ENCODE results near the gene PLEKHS1. TPM values are rescaled to one million over a fixed set of nuclear protein-coding genes. Genes with fewer than 3 reads are reported as not detected.

PLEKHS1 gene
- total RNA-seq, 4 donors from 2014 or later: 0.30 to 0.76 (median 0.39) TPM

DNA sequence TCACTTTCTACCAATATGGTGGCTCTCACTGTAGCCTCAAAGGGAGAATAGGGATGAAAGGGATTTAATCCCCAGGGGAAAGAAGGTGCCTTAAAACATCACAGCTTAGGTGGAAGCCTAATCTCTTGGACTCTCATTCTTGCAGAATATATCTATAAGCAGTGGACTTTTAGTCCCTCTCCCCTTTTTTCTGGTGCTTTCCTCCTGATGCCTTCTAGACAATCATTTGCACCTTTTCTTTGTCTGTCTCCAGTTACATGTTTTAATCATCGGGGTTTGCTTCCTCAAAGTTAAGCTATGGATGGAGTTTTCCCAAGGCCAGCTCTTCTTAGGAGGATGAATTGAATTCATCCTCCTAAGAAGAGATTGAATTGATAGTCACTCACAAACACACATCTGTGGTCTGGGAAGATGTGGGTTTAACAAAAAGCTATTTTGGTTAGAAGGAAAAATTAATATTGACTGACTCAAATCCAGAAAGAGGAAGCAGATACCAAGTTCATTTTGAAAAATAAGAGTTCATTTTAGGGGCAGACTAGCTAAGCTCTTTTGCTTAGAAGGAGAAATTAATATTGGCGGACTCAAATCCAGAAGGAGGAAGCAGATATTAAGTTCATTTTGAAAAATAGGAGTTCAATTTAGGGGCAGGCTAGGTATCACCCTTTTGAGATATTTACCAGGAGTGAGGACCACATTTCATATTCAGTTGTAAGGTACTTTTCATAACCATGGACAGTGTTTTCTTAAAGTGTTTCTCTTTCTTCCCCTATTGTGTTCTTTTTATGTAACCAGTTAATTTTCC, 35.2 kb upstream of the PLEKHS1 start:
- TF ChIP-seq CTCF (IDR thresholded peaks at IDR 0.05) (no peak), POLR2A (IDR thresholded peaks at IDR 0.05) (no peak)
- no peak for DNase-seq (ENCODE audit: low spot score in 2 of 2)
- H3K4me3 ChIP-seq (ENCODE audit: low read depth, poor library complexity, severe bottlenecking): no peak overlapping the region
- WGBS, 2 donors: 64 to 76% methylated on average over 2 of the region's 2 CpGs
- intact Hi-C loops (cut with DNase I; ENCODE audit: low total_unique reads): no loop called here

DNA sequence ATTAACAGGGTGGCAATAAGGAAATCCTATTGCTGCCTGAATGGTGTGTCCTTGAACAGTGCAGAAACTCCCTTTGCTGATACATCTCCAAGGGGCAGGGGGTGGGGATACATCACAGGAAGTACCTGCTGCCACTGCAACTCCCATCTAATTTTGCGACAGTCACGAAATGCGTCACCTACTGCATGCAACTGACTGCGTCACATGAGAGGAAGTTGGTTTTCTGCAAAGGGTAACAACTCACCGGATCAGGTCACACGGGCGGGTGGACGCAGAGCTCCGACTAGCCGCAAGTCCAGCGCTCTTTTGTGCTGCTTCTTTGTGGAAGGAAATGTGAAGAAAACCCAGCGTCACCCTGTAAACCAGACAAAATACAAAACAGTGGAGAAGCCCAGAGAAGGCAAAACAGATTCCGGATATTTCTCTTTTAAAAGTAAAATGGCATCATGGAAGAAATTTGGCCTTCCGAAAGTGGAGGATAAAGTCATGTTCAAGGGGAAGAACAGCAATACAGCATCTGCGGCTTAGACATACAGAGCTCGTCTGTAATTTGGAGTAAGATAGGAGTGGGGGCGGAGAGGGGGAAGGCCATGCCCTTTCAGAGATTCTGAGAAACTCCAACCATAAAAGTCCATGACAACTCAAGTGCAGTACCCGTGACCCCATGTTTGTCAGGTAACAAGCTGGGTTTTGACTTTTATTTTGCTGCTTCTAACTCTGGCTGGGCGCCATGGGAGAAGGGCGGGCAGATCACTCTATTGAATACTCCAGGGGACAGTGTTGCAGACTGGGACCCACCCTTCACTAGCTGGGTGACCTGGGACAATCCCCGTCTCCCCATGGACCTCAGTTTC, 32.3 kb upstream of the PLEKHS1 start:
- DNase-seq (ENCODE audit: low spot score in 2 of 2): no peak
- intact Hi-C loops (cut with DNase I; ENCODE audit: low total_unique reads): no loop called here
- no peak overlapping the region for H3K4me3 ChIP-seq (ENCODE audit: low read depth, poor library complexity, severe bottlenecking)
- no peak for TF ChIP-seq CTCF (IDR thresholded peaks at IDR 0.05)
- no peak for TF ChIP-seq POLR2A (IDR thresholded peaks at IDR 0.05)
- WGBS, 2 donors: 93 to 96% methylated on average over 21 of the region's 21 CpGs

GRCh38 chr10:113720386-113720785, 31.1 kb upstream of the PLEKHS1 start:
- intact Hi-C loops (cut with DNase I; ENCODE audit: low total_unique reads): no loop called here
- TF ChIP-seq POLR2A (IDR thresholded peaks at IDR 0.05) (no peak), CTCF (IDR thresholded peaks at IDR 0.05) (no peak)
- no peak overlapping the region for H3K4me3 ChIP-seq (ENCODE audit: low read depth, poor library complexity, severe bottlenecking)
- WGBS, 2 donors: 89 to 94% methylated on average over 8 of the region's 8 CpGs
- DNase-seq (ENCODE audit: low spot score in 2 of 2): no peak

GRCh38 chr10:113732160-113732881, 19.2 kb upstream of the PLEKHS1 start:
- WGBS, 2 donors: 86 to 88% methylated on average over 9 of the region's 9 CpGs
- DNase-seq (ENCODE audit: low spot score in 2 of 2): no peak
- intact Hi-C loops (cut with DNase I; ENCODE audit: low total_unique reads): no loop called here

More at GRCh38 chr10:113732160-113732881, 19.2 kb upstream of the PLEKHS1 start:
- TF ChIP-seq CTCF (IDR thresholded peaks at IDR 0.05): no peak
- no peak for TF ChIP-seq POLR2A (IDR thresholded peaks at IDR 0.05)
- no peak overlapping the region for H3K4me3 ChIP-seq (ENCODE audit: low read depth, poor library complexity, severe bottlenecking)

Data from lower leg skin (tissue), 4 donors.